Upper lobe of left lung (tissue), 6 donors: ENCODE results near the gene ITGAE. TPM values are rescaled to one million over a fixed set of nuclear protein-coding genes. Genes with fewer than 3 reads are reported as not detected.

Experiments
- ATAC-seq, 2 donors: fragments of 200-7000 bp; cut with Tn5 transposase; one replicate each; pipeline ENCODE4 v1.9.1; 2022; ENCODE audit warnings: mild to moderate bottlenecking in 2 of 2, moderate library complexity in 2 of 2; ENCODE audit not compliant: low FRiP score in 2 of 2
- DNase-seq, 2 donors: peaks; one replicate each; pipeline ENCODE4 v3.0.0-alpha.2; 2019 to 2020
- H3K27ac ChIP-seq, 4 donors: fragments of 200-600 bp; sonication (generic); one replicate each; pipeline ENCODE4 v1.5.1; 2016 to 2019
- H3K27me3 ChIP-seq, 4 donors: fragments of 200-600 bp; sonication (generic); one replicate each; pipeline ENCODE4 v1.5.1; 2017 to 2019
- H3K36me3 ChIP-seq, 4 donors: fragments of 200-600 bp; sonication (generic); one replicate each; pipeline ENCODE4 v1.5.1; 2016 to 2019
- H3K4me1 ChIP-seq, 4 donors: fragments of 200-600 bp; sonication (generic); one replicate each; pipeline ENCODE4 v1.5.1; 2018 to 2019
- H3K4me3 ChIP-seq, 4 donors: fragments of 200-600 bp; sonication (generic); one replicate each; pipeline ENCODE4 v1.5.1; 2017 to 2019; ENCODE audit warnings: mild to moderate bottlenecking in 2 of 4, moderate library complexity in 1 of 4
- H3K9me3 ChIP-seq, 4 donors: fragments of 200-600 bp; sonication (generic); one replicate each; pipeline ENCODE4 v1.5.1; 2018 to 2019
- EP300 ChIP-seq, 4 donors: sonication (generic); formaldehyde crosslinking; IDR thresholded peaks; one replicate each; pipeline ENCODE4 v1.5.1; 2017; ENCODE audit warnings: antibody characterized with exemption in 4 of 4, control low read depth in 2 of 4
- POLR2A ChIP-seq, 4 donors: fragments of 450-650 bp; IDR thresholded peaks; one replicate each; pipeline ENCODE4 v1.5.1; 2016 to 2017; ENCODE audit warnings: antibody characterized with exemption in 4 of 4, mild to moderate bottlenecking in 2 of 4
- POLR2AphosphoS5 ChIP-seq, 2 donors: sonication (generic); formaldehyde crosslinking; IDR thresholded peaks; one replicate each; pipeline ENCODE4 v1.5.1; 2017; ENCODE audit warnings: antibody characterized with exemption in 2 of 2
- WGBS, 2 donors: methylation state at CpG; one replicate each; pipeline ENCODE4 v1.1.5; 2017 to 2018; 5-methylcytosine and 5-hydroxymethylcytosine counted together
- total RNA-seq, 6 donors: library from RNA; depleted of rRNA in 4 of 6; stranded (reverse); fragments of >200 nt in 4 of 6; gene quantifications; one replicate each; pipeline versions ENCODE4 v1.1.0 to v1.2.1, GENCODE V29; 2016 to 2021
- TF ChIP-seq, protein P1 (sequence below), 6 experiments: fragments of 450-650 bp in 4 of 6; fragments of 200-600 bp in 2 of 6; sonication (generic) in 2 of 6; IDR thresholded peaks; one replicate each; pipeline ENCODE4 v1.5.1; 2016 to 2019; ENCODE audit warnings: antibody characterized with exemption in 6 of 6
- donor health status: DM: no; HTN: no; CAD: no; lungs with moderate emphysema.
- donor health status: DM: no; HTN: yes; CAD: no; lungs with severe emphysema.

ITGAE gene
- total RNA-seq, 6 donors from 2014 or later = 17.2 to 36.0 (median 26.4) TPM

DNA sequence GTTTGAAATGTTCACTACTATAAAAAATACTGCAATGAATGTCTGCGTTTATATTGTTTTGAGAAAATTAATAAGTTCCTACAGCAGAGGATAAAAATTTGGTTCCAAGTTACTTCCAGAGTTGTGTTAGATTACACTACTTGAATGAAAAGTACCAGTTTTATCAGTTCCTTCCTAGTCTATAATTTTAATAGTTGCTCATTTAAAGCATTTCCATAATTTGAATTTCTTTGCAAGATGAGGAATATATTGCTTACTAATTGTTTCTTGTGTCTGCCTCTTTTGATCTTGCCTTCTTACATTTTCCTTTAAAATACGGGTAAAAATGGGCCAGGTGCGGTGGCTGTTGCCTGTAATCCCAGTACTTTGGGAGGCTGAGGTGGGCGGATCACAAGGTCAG lies 128.4 kb downstream of the ITGAE start:
- TF ChIP-seq, protein P1, sequence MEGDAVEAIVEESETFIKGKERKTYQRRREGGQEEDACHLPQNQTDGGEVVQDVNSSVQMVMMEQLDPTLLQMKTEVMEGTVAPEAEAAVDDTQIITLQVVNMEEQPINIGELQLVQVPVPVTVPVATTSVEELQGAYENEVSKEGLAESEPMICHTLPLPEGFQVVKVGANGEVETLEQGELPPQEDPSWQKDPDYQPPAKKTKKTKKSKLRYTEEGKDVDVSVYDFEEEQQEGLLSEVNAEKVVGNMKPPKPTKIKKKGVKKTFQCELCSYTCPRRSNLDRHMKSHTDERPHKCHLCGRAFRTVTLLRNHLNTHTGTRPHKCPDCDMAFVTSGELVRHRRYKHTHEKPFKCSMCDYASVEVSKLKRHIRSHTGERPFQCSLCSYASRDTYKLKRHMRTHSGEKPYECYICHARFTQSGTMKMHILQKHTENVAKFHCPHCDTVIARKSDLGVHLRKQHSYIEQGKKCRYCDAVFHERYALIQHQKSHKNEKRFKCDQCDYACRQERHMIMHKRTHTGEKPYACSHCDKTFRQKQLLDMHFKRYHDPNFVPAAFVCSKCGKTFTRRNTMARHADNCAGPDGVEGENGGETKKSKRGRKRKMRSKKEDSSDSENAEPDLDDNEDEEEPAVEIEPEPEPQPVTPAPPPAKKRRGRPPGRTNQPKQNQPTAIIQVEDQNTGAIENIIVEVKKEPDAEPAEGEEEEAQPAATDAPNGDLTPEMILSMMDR (IDR thresholded peaks at IDR 0.05) = no peak
- TF ChIP-seq POLR2AphosphoS5 (IDR thresholded peaks at IDR 0.05) (no peak), EP300 (IDR thresholded peaks at IDR 0.05) (no peak), POLR2A (IDR thresholded peaks at IDR 0.05) (no peak)
- H3K27ac ChIP-seq = no peak overlapping the region
- DNase-seq (no peak), ATAC-seq (no peak)
- peaks cover 12 to 18% (median 13%) of the 10 kb centered on the region in 4 donors for H3K4me1 ChIP-seq
- WGBS, 2 donors = 93 to 96% methylated on average over 4 of the region's 4 CpGs
- H3K36me3 ChIP-seq = peaks cover 0 to 7% (median 2%) of the 10 kb centered on the region in 4 donors
- no peaks in the 10 kb centered on the region for H3K9me3 ChIP-seq
- no peaks in the 10 kb centered on the region for H3K27me3 ChIP-seq
- no peak overlapping the region for H3K4me3 ChIP-seq

GRCh38 chr17:3669548-3669947 lies 131.4 kb downstream of the ITGAE start:
- 44 to 57% methylated on average over 12 of the region's 12 CpGs for WGBS, 2 donors
- Histone ChIP-seq H3K4me1 (peaks cover 30 to 36% (median 31%) of the 10 kb centered on the region in 4 donors), H3K36me3 (peaks cover 0 to 17% (median 5%) of the 10 kb centered on the region in 4 donors), H3K27me3 (no peaks in the 10 kb centered on the region), H3K27ac (peak overlapping the region in 2 of 4 donors; percentile 88 to 95), H3K9me3 (no peaks in the 10 kb centered on the region), H3K4me3 (peak overlapping the region; percentile 87 to 100 (median 94))
- ATAC-seq (no peak), DNase-seq (no peak)
- TF ChIP-seq POLR2AphosphoS5 (IDR thresholded peaks at IDR 0.05) (no peak), POLR2A (IDR thresholded peaks at IDR 0.05) (no peak), EP300 (IDR thresholded peaks at IDR 0.05) (no peak)
- TF ChIP-seq, protein P1 (IDR thresholded peaks at IDR 0.05) = no peak

- Histone ChIP-seq H3K27me3 (no peaks in the 10 kb centered on the region), H3K4me1 (peaks cover 30 to 36% (median 31%) of the 10 kb centered on the region in 4 donors), H3K4me3 (peak overlapping the region; percentile 87 to 100 (median 94)), H3K27ac (peak overlapping the region; percentile 88 to 97 (median 94)), H3K9me3 (no peaks in the 10 kb centered on the region), H3K36me3 (peaks cover 2 to 22% (median 9%) of the 10 kb centered on the region in 4 donors)
- no peak for DNase-seq
- WGBS, 2 donors = 0% methylated on average over 19 to 31 of the region's 32 CpGs
- TF ChIP-seq POLR2A (IDR thresholded peaks at IDR 0.05) = no peak
- TF ChIP-seq POLR2AphosphoS5 (IDR thresholded peaks at IDR 0.05) = no peak
- ATAC-seq = no peak
These were observed 132.0 kb downstream of the ITGAE start for GRCh38 chr17:3669085-3669347.

DNA sequence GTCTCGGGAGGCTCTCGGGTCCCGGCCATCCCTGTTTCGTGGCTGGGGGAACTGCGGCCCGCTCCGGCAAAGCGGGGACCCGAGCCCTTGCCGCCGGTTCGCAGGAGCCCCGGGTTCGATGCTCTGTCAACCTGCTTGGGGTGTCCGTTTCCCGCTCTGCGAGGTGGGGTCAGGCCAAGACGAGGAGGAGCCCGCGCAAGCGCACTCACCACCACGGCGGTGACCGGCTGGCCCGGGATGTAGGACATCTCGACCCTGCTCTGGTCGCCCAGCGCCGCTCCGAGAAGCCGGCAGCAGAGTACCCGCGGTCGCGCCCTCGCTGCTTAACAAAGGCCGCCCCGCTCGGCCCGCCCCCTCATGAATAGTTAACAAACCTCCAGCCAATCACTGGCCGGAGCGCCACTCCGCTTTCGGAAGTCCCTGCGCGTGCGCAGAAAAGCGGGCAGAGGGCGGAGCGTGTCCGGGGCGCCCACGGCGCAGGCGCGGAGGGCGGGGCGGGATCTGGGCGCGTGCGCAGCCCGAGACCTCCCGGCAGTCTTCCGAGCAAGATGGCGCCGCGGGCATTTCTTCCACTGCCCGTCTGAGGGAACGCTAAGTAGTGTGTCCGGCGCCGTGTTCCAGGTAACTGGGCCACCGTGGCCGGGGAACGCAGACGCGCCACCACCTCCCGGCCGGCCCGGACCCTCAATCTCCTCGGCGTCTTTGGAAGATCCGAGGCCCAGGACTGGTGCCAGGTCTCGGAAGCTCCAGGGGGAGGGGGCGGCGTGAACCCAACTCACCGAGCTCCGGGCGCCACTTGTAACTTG lies 132.5 kb downstream of the ITGAE start, which contains the start of the genes EMC6 and TAX1BP3:
TSS of gene EMC6 (plus strand) at position 534 of the 806 bp plus-strand sequence. CDS start 335 bp downstream, outside the sequence.
TSS of gene TAX1BP3 (minus strand) at position 300 of the 806 bp plus-strand sequence. CDS start at position 248, 52 bp downstream.
- Histone ChIP-seq H3K9me3 (no peaks in the 10 kb centered on the region), H3K4me3 (peak within 1 kb of the TSS; percentile 87 to 100 (median 94)), H3K27me3 (no peaks in the 10 kb centered on the region), H3K27ac (peak within 1 kb of the TSS; percentile 88 to 97 (median 94)), H3K4me1 (peaks cover 30 to 36% (median 31%) of the 10 kb centered on the region in 4 donors), H3K36me3 (peaks cover 2 to 28% (median 14%) of the 10 kb centered on the region in 4 donors)
- 0% methylated on average over 12 to 21 of the region's 89 CpGs for WGBS, 2 donors
- peak; percentile 99 to 100 for DNase-seq
- TF ChIP-seq POLR2AphosphoS5 (IDR thresholded peaks at IDR 0.05) = peak; percentile 72 to 97
- peak in 3 of 4 donors; percentile 86 to 95 (median 90) for TF ChIP-seq POLR2A (IDR thresholded peaks at IDR 0.05)
- TF ChIP-seq EP300 (IDR thresholded peaks at IDR 0.05) = no peak
- TF ChIP-seq, protein P1 (IDR thresholded peaks at IDR 0.05) = peak in 2 of 6 experiments; percentile 22 to 23
- peak; percentile 96 to 97 for ATAC-seq
